Glomerular endothelial cell (primary cell): Measurements from ENCODE around the gene SCGB1C1. TPM values are rescaled to one million over a fixed set of nuclear protein-coding genes. Genes with fewer than 3 reads are reported as not detected.
"Not testable (repeated sequence)": the region's sequence is repeated elsewhere in the genome, so short reads cannot be mapped to it uniquely, and the experiment has no call there.

Source experiments
- DNase-seq: peaks from one replicate; pipeline ENCODE4 v3.0.0-alpha.2; 2011; ENCODE audit warnings: low read depth, low spot score; ENCODE audit errors: extremely low read depth
- total RNA-seq: library from RNA; depleted of rRNA; stranded (reverse); fragments of >200 nt; gene quantifications from 2 replicates; pipeline ENCODE4 v1.2.3, GENCODE V29; 2015

The SCGB1C1 gene
- total RNA-seq, 1 donor from 2014 or later = not detected

DNA sequence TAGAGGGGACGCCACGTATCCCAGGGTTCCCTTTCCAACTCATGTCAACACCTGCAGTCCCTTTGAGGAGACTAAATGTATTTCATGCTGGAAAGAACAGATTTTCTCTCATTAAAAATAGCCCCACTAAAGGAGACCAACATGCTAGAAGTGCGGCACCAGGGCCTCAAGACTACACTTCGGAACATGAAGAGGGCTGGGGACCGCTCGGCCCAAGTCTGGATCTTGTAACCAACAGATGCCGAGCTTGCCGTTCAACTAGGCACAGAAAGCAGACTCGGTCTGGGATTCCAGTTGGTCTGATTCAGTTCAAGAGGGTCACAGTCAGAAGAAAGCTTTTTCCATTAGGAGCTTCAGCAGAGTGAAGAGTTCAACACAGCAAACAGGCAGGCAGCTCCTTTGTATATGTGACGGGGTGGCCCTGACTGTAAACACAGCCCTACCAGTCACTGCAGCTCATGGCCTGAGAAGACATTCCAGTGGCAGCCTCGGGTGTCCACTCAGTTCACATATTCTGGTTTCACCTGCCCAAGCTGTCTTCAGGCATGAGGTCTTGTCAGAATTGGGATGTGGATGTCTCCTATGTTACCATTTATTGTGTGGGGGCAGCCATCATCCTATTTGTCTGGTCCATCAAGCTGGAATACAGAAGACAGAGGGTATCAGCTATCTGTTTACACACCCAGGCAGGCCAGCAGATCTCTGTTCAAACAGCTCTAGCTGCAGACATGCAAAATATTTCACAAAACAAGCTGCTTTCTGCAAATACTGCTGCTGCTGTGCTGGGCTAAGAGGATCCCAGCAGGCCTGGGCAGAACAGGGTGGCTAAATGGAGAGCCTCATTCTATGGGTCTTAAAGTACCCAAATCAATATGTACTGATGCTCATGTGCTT, 23.4 kb downstream of the SCGB1C1 start:
- DNase-seq = no peak

DNA sequence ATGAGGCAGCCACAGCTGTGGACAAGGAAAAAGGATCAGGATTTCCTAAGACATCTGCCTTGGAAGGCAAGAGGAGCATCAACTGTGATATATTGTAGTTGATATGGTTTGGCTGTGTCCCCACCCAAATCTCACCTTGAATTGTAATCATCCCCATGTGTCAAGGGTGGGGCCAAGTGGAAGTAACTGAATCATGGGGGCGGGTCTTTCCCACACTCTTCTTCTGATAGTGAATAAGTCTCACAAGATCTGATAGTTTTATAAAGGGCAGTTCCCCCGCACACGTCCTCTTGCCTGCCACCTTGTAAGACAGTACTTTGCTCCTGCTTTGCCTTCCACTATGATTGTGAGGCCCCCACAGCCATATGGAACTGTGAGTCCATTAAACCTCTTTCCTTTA, 24.8 kb downstream of the SCGB1C1 start:
- DNase-seq = no peak

- no peak for DNase-seq
Observed at GRCh38 chr11:218815-219593, 26.1 kb downstream of the SCGB1C1 start.

DNA sequence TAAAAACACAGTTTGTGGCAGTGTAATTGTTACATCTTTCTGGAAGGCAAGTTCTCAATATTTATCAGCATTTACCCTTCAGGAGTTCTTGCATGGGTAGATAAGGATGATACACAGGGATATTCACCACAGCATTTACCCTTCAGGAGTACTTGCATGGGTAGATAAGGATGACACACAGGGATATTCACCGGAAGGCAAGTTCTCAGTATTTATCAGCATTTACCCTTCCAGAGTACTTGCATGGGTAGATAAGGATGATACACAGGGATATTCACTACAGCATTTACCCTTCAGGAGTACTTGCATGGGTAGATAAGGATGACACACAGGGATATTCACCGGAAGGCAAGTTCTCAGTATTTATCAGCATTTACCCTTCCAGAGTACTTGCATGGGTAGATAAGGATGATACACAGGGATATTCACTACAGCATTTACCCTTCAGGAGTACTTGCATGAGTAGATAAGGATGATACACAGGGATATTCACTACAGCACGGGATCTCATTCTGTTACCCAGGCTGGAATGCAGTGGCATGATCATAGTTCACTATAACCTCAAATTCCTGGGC, 27.9 kb downstream of the SCGB1C1 start:
- DNase-seq = not testable (repeated sequence)

DNA sequence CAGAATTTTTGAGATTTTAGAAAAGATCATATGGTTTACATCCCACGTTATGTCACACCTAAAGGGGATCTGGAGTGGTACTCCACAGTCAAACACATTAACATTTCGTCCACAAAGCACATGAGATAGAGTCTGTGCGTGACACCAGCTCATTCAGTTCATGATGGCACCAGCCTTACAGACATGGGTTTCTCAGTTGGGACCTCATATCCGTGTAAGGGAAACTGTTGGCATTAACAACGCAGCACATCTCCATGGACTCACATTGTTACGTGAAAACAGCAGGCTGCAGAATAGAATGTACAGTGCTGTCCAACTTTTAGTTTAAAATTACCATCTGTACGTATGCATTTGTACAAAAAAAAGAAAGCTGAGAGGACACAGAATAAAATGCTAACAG, 28.7 kb downstream of the SCGB1C1 start:
- DNase-seq = no peak

GRCh38 chr11:221998-222789, 29.3 kb downstream of the SCGB1C1 start:
- DNase-seq = no peak

DNA sequence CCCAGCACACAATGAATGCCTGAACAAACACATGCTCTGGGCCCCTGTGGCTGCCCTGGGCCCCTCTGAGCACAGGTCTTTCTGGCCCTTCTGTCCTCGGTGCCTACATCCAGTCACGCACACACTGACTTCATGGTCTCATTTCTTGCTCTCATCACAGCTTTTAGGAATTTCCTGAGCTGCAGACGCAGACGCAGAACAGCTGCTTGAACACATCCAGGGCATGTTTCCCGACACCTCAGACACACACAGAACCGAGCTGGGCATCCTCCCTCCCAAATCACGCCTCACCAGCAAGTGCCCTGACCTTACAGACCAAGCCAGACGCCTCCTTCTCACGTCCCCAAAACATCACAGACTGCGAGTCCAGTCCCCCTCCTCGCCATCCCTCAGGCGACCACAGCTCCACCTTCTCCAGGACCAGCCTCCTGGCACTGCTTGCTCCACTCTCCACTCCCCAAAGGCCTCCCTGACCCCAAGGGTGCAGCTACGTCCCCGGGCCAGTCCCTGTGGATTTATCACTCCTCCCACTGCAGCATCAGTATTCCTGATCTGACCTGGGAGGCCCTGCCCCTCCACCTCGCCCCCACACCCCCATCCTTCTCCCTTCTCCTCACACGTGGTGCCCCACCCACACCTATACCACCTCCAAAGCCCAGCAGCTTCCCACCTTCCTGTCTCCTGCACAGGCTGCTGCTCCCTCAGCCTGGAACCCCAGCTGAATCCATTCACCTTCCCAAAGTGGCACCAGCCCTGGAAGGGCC, 30.3 kb downstream of the SCGB1C1 start:
- no peak for DNase-seq

- no peak for DNase-seq
Observed at GRCh38 chr11:223884-224283, 31.0 kb downstream of the SCGB1C1 start.

DNA sequence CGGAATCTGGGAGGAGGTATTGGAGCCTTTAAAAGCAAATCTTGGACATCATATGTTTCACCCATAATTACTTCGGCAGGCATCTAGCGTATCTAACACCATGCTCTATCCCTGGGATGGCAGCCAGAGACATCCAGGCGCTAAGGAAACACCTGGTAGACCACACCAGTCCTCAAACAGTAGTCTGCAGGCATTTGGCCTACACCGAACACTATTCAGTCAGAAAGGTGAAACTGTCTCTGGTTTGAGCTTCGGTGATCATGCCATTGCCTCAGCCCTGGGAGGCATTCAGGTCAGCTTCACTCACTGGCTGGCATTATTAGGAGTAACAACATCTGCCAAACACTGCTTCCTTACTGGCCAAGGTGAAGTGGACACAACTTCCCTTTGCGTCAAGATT, 31.5 kb downstream of the SCGB1C1 start:
- no peak for DNase-seq

GRCh38 chr11:225734-226453, 33.0 kb downstream of the SCGB1C1 start:
- DNase-seq = no peak

DNA sequence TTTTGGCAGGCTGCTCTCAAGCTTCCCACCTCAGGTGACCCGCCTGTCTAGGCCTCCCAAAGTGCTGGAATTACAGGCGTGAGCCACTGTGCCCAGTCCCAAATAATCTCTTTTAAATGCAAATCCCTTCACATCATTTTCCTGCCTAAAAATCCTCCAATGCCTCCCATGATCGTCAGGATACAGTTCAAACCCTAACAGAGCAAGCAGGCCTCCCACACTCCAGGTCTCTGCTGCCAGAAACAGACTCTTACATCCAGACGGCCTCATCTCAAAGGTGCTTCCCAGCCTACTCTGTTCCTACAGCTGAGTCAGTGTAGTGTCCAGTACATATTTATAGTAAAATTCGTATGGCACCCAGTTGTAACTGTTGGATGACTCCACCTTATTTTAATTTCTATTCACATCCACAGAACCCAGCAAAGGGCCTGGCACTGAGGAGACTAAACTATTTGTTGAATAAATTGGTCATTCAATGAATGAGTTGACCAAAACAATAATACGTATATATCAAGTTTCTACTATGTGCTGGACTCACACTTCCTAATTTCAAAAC, 35.0 kb downstream of the SCGB1C1 start:
- DNase-seq = no peak

DNA sequence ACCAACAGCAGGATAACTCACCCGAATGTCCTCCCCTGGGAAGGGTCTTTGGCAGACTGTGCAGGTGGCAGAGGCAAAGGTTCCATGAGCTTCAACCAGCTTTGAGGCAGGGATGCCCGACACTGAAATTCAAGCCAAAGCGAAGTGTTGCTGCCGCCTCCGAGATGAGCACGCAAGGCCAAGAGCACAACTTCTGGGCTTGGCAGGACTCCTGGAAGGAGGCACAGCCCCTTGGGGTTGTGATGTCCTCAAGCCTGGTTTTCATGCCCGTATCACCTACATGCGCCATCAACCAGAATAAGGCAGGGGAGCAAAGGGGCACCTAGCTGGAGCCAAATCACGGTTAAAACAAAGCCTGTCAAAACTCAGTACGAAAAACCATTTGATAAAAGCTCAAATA, 37.6 kb downstream of the SCGB1C1 start:
- no peak for DNase-seq

- no peak for DNase-seq
Observed at GRCh38 chr11:232783-233565, 40.1 kb downstream of the SCGB1C1 start.

DNA sequence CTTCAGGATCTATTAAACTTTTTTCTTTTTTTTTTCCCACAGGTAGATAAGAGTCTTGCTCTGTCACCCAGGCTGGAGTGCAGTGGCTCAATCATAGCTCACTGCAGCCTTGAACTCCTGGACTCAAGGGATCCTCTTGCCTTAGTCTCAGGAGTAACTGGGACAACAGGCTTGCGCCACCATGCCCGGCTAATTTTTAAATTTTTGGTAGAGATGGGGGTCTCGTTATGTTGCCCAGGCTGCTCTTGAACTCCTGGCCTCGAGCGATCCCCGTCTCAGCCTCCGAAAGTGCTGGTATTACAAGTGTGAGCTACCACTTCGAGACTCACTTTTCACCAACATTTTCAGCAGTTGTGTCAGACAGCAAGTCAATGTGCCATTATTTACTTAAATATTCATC, 42.3 kb downstream of the SCGB1C1 start:
- no peak for DNase-seq

- no peak for DNase-seq
Observed at GRCh38 chr11:235609-235996, 42.7 kb downstream of the SCGB1C1 start.

DNA sequence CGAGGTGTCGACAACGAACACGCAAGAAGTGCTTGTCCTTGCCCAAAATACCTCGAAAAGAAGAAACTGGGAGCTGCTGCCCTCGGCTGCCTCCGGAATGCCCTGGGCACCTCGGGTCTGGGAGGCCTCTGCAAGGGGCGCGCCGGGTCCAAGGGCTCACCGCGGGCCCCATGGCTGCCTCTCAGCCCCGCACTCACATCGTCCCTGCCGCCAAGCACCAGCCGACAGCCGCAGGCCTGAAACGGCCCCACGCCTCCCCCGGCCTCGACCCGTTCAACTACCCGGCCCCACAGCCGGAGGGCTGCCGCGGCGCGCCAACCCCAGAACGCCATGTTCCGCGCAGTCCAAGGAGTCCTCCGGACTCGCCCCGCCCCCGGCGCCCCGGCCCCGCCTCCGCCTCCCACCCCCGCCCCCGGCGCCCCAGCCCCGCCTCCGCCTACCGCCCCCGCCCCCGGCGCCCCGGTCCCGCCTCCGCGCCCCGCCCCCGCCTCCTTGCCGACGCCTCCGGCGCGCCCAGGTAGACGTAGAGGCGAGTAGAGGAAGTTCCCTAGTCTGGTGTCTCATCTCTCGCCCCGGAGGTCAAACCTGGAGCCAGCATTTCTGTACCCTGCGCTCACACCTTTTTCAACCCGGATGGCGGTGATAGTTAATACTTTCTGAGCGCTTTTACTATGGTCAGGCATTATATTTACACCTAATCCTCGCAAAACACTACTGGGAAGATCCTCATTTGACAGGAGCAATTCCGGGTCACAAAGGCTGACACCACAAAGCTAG, 43.3 kb downstream of the SCGB1C1 start, which contains the start of gene SIRT3:
Gene SIRT3, minus strand, starts transcription at position 346 of the 777 bp plus-strand sequence. Its CDS starts 14 bp downstream, at position 332.
- no peak for DNase-seq
